Smooth muscle cell (in vitro differentiated cells): Measurements from ENCODE around the gene CKAP4. TPM values are rescaled to one million over a fixed set of nuclear protein-coding genes. Genes with fewer than 3 reads are reported as not detected.
"Not testable (repeated sequence)": the region's sequence is repeated elsewhere in the genome, so short reads cannot be mapped to it uniquely, and the experiment has no call there.

Source experiments
- DNase-seq: peaks from one replicate; lab custom pipeline; 2025; ENCODE audit not compliant: unreplicated experiment; lab: John Stamatoyannopoulos, UW
- H2AFZ ChIP-seq: fragments of 200-600 bp; sonication (generic); 2 replicates; pipeline ENCODE4 v1.6.0; 2016; ENCODE audit warnings: antibody characterized with exemption, low read depth, mild to moderate bottlenecking
- H3F3A ChIP-seq: fragments of 200-600 bp; sonication (generic); 2 replicates; pipeline ENCODE4 v1.6.0; 2017; ENCODE audit warnings: antibody characterized with exemption, low read depth
- H3K27ac ChIP-seq: fragments of 200-600 bp; sonication (generic); 2 replicates; pipeline ENCODE4 v1.5.1; 2016; ENCODE audit warnings: low read depth, mild to moderate bottlenecking
- H3K27me3 ChIP-seq: fragments of 200-600 bp; sonication (generic); 2 replicates; pipeline ENCODE4 v1.6.1; 2016; ENCODE audit warnings: low read depth, mild to moderate bottlenecking
- H3K36me3 ChIP-seq: fragments of 200-600 bp; sonication (generic); 2 replicates; pipeline ENCODE4 v1.5.1; 2016; ENCODE audit warnings: low read depth
- H3K4me1 ChIP-seq: fragments of 200-600 bp; sonication (generic); 2 replicates; pipeline ENCODE4 v1.5.1; 2016; ENCODE audit warnings: low read depth
- H3K4me2 ChIP-seq: fragments of 200-600 bp; sonication (generic); 2 replicates; pipeline ENCODE4 v1.6.0; 2016; ENCODE audit warnings: mild to moderate bottlenecking
- H3K4me3 ChIP-seq: fragments of 200-600 bp; sonication (generic); 2 replicates; pipeline ENCODE4 v1.5.1; 2016; ENCODE audit warnings: mild to moderate bottlenecking
- H3K79me2 ChIP-seq: fragments of 200-600 bp; sonication (generic); 2 replicates; pipeline ENCODE4 v1.6.0; 2016; ENCODE audit warnings: low read depth, mild to moderate bottlenecking
- H3K9ac ChIP-seq: fragments of 200-600 bp; sonication (generic); 2 replicates; pipeline ENCODE4 v1.6.0; 2016; ENCODE audit warnings: low read depth
- H3K9me3 ChIP-seq: fragments of 200-600 bp; sonication (generic); replicated peaks from 2 replicates; pipeline ENCODE4 v1.5.1; 2016; ENCODE audit warnings: low read depth
- H4K20me1 ChIP-seq: fragments of 200-600 bp; sonication (generic); 2 replicates; pipeline ENCODE4 v1.6.0; 2016; ENCODE audit warnings: low read depth
- WGBS: methylation state at CpG from one replicate; pipeline ENCODE4 v1.1.7; 2016; ENCODE audit warnings: low lambda C conversion rate; 5-methylcytosine and 5-hydroxymethylcytosine counted together
- polyA plus RNA-seq: library from polyadenylated mRNA; unstranded; fragments of >200 nt; fragmentation: Nextera tagmentation; extraction: Ambion mirVana; gene quantifications from 2 replicates; pipeline ENCODE4 v1.2.1, GENCODE V29; 2016
- total RNA-seq: library from RNA; depleted of rRNA; stranded (reverse); fragments of >200 nt; gene quantifications from 2 replicates; pipeline ENCODE4 v1.2.3, GENCODE V29; 2014
- TF ChIP-seq, protein P1 (sequence below): fragments of 200-600 bp; sonication (generic); IDR thresholded peaks from 2 replicates; pipeline ENCODE4 v1.5.1; 2017; ENCODE audit warnings: borderline replicate concordance, mild to moderate bottlenecking, antibody characterized with exemption; ENCODE audit not compliant: insufficient read depth, poor library complexity, severe bottlenecking

Gene CKAP4
- total and polyA plus RNA-seq, 2 experiments from 2014 or later = 241 to 486 TPM

DNA sequence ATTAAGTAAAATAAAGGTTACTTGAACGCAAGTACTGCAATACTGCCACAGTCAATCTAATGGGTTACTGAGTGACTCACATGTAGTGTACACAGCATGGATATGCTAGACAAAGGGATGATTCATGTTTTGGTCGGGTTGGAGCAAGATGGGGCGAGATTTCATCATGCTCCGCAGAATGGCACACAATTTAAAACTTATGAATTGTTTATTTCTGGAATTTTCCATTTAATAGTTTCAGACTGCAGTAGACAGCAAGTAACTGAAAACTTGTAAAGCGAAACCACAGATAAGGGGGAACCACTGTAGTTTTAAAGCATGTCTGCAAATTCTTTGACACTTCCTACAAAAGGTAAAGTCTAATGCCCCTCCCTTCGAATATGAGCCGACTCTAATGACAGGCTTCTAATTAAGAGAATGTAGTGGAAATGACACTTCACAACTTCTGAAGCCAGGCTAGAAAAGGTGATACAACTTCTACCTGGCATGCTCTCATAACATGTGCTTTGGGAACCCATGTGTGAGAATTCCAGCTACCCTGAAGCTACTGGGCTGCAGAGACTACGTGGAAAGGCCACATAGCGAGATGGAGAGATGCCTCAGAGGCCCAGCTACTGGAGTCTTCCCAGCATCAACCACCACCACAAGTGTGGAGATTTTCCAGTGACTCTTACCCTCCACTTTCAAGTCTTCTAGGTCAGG lies 40.8 kb upstream of the CKAP4 start:
- H3K9me3 ChIP-seq = no peaks in the 10 kb centered on the region
- H3K27ac ChIP-seq = peak overlapping the region; percentile 91
- DNase-seq = no peak
- H4K20me1 ChIP-seq = no peaks in the 10 kb centered on the region
- H3K4me1 ChIP-seq = no peaks in the 10 kb centered on the region
- H3K9ac ChIP-seq = peak overlapping the region; percentile 77
- peak overlapping the region; percentile 35 for H2AFZ ChIP-seq
- no peaks in the 10 kb centered on the region for H3K79me2 ChIP-seq
- peaks cover 6% of the 10 kb centered on the region for H3F3A ChIP-seq
- H3K4me2 ChIP-seq = peak overlapping the region; percentile 50
- no peak overlapping the region for H3K4me3 ChIP-seq
- TF ChIP-seq, protein P1, sequence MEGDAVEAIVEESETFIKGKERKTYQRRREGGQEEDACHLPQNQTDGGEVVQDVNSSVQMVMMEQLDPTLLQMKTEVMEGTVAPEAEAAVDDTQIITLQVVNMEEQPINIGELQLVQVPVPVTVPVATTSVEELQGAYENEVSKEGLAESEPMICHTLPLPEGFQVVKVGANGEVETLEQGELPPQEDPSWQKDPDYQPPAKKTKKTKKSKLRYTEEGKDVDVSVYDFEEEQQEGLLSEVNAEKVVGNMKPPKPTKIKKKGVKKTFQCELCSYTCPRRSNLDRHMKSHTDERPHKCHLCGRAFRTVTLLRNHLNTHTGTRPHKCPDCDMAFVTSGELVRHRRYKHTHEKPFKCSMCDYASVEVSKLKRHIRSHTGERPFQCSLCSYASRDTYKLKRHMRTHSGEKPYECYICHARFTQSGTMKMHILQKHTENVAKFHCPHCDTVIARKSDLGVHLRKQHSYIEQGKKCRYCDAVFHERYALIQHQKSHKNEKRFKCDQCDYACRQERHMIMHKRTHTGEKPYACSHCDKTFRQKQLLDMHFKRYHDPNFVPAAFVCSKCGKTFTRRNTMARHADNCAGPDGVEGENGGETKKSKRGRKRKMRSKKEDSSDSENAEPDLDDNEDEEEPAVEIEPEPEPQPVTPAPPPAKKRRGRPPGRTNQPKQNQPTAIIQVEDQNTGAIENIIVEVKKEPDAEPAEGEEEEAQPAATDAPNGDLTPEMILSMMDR = no peak
- 19% methylated on average over 9 of the region's 9 CpGs for WGBS
- H3K27me3 ChIP-seq = no peaks in the 10 kb centered on the region
- H3K36me3 ChIP-seq = no peaks in the 10 kb centered on the region

DNA sequence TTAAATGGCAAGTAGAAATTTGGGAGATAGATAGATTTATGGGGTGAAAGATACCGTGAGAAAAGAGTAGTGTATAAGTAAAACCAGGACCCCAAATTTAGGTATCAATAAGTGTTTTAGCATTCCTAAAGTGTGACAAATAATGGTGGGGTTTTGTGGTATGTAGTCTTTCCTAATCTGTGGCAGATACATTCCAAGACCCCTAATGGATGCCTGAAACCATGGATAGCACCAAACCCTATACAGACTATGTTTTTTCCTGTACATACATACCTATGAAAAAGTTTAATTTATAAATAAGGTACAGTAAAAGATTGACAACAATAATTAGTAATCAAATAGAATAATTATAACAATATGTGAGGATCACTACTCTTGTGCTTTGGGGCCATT lies 40.3 kb upstream of the CKAP4 start:
- Histone ChIP-seq H3K27ac (peak overlapping the region; percentile 91), H3K79me2 (no peaks in the 10 kb centered on the region)
- TF ChIP-seq, protein P1 = no peak

DNA sequence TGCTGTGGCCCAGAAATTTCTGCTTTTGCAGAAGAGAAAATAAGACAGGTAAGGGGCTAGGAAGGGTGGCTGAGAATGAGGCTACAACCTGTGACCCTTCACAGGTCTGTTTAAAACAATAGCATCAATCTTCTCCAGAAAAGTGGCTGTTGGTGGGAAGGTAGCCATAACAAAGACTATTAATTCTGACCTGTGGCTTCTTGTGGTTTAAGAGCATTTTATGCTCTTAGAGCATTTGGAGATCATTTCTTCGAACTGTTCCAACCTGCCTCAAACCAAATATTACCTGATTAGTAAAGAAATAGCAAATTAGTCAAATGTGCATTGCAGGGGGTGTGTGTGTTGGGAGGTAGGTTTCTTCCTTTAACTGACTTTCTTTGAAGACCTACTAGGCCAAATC lies 39.5 kb upstream of the CKAP4 start:
- no peak overlapping the region for H3K4me3 ChIP-seq
- H3K4me1 ChIP-seq = no peaks in the 10 kb centered on the region
- H2AFZ ChIP-seq = no peak overlapping the region
- H3F3A ChIP-seq = peaks cover 6% of the 10 kb centered on the region
- TF ChIP-seq, protein P1 = no peak
- no peak overlapping the region for H3K4me2 ChIP-seq
- H3K79me2 ChIP-seq = no peaks in the 10 kb centered on the region
- H3K27me3 ChIP-seq = no peaks in the 10 kb centered on the region
- DNase-seq = no peak
- peak overlapping the region; percentile 91 for H3K27ac ChIP-seq
- WGBS = 75% methylated on average over 1 of the region's 1 CpG
- no peak overlapping the region for H3K9ac ChIP-seq
- H3K9me3 ChIP-seq = no peaks in the 10 kb centered on the region
- no peaks in the 10 kb centered on the region for H3K36me3 ChIP-seq
- H4K20me1 ChIP-seq = no peaks in the 10 kb centered on the region

More for the DNA sequence above, 40.3 kb upstream of the CKAP4 start:
- Histone ChIP-seq H3K9me3 (no peaks in the 10 kb centered on the region), H3K36me3 (no peaks in the 10 kb centered on the region), H3K27me3 (no peaks in the 10 kb centered on the region), H3K9ac (no peak overlapping the region), H3K4me2 (no peak overlapping the region), H4K20me1 (no peaks in the 10 kb centered on the region), H2AFZ (no peak overlapping the region), H3K4me1 (no peaks in the 10 kb centered on the region), H3F3A (peaks cover 6% of the 10 kb centered on the region), H3K4me3 (no peak overlapping the region)
- no peak for DNase-seq
- 81% methylated on average over 1 of the region's 1 CpG for WGBS

DNA sequence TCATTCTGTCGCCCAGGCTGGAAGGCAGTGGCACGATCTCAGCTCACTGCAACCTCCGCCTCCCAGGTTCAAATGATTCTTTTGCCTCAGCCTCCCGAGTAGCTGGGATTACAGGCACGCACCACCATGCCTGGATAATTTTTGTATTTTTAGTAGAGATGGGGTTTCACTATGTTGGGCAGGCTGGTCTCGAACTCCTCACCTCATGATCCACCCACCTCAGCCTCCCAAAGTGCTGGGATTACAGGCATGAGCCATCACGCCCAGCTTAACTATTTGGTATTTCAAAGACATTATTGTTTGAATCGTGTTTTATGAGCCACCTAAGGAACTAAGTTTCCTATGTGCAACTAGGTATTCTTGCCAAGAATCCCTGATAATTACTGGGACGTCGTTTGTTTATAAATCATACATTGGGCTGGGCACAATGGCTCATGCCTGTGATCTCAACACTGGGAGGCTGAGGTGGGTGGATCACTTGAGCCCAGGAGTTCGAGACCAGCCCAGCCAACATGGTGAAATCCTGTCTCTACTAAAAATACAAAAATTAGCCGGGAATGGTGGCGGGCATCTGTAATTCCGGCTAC lies 38.8 kb upstream of the CKAP4 start:
- DNase-seq, H3K27ac ChIP-seq, H3K9me3 ChIP-seq, H2AFZ ChIP-seq, H3K4me3 ChIP-seq, H3K79me2 ChIP-seq, H3K4me2 ChIP-seq, H3K4me1 ChIP-seq, H4K20me1 ChIP-seq, H3K27me3 ChIP-seq, H3K9ac ChIP-seq, H3F3A ChIP-seq, H3K36me3 ChIP-seq: not testable (repeated sequence)
- 91% methylated on average over 14 of the region's 14 CpGs for WGBS
